CD14-positive monocyte (primary cell): ENCODE data around the gene C20orf144. TPM values are rescaled to one million over a fixed set of nuclear protein-coding genes. Genes with fewer than 3 reads are reported as not detected.

Source experiments
- DNase-seq, 3 donors: peaks; one replicate each; pipeline ENCODE4 v3.0.0-alpha.2; 2011 to 2022
- H2AFZ ChIP-seq: 2 replicates; pipeline ENCODE4 v1.6.0; 2012; ENCODE audit warnings: mild to moderate bottlenecking, low read depth, low read length, inconsistent platforms; ENCODE audit not compliant: insufficient read depth, poor library complexity, severe bottlenecking
- H3K27ac ChIP-seq, 2 donors: 1 replicate in 1 of 2; 2 replicates in 1 of 2; pipeline ENCODE4 v1.5.1; 2012 to 2013; ENCODE audit warnings: low read length in 2 of 2, control low read depth in 1 of 2, inconsistent platforms in 1 of 2, low read depth in 1 of 2, mild to moderate bottlenecking in 1 of 2
- H3K27me3 ChIP-seq, 2 donors: one replicate each; pipeline versions ENCODE4 v1.6.0 to v1.6.1; 2011 to 2013; ENCODE audit warnings: low read length in 2 of 2; ENCODE audit not compliant: control insufficient read depth in 2 of 2, insufficient read depth in 2 of 2
- H3K36me3 ChIP-seq, 2 donors: replicated peaks in 1 of 2; 1 replicate in 1 of 2; 2 replicates in 1 of 2; pipeline versions ENCODE4 v1.5.1 to v1.6.1; 2012 to 2013; ENCODE audit warnings: low read length in 2 of 2, control low read depth in 1 of 2, inconsistent platforms in 1 of 2, mild to moderate bottlenecking in 1 of 2; ENCODE audit not compliant: insufficient read depth in 2 of 2, control insufficient read depth in 1 of 2
- H3K4me1 ChIP-seq, 2 donors: 1 replicate in 1 of 2; 2 replicates in 1 of 2; pipeline versions ENCODE4 v1.5.1 to v1.6.1; 2012 to 2013; ENCODE audit warnings: low read length in 2 of 2, control low read depth in 1 of 2, inconsistent platforms in 1 of 2, mild to moderate bottlenecking in 1 of 2, moderate library complexity in 1 of 2; ENCODE audit not compliant: insufficient read depth in 2 of 2, control insufficient read depth in 1 of 2
- H3K4me2 ChIP-seq: replicated peaks from 2 replicates; pipeline ENCODE3; 2012; ENCODE audit warnings: low read length, moderate library complexity, mild to moderate bottlenecking; ENCODE audit not compliant: poor library complexity, severe bottlenecking; ENCODE audit errors: extremely low read depth
- H3K4me3 ChIP-seq, 3 experiments: fragments of 200-600 bp in 1 of 3; sonication (generic) in 1 of 3; replicated peaks in 1 of 3; 1 replicate in 2 of 3; 2 replicates in 1 of 3; pipeline ENCODE4 v1.5.1; 2011 to 2013; ENCODE audit warnings: low read length in 3 of 3, mild to moderate bottlenecking in 3 of 3, control low read depth in 2 of 3, low read depth in 2 of 3, inconsistent platforms in 1 of 3, moderate library complexity in 1 of 3
- H3K79me2 ChIP-seq: 2 replicates; pipeline ENCODE4 v1.6.0; 2012; ENCODE audit warnings: mild to moderate bottlenecking, control low read depth, inconsistent platforms, low read length, moderate library complexity; ENCODE audit not compliant: insufficient read depth
- H3K9ac ChIP-seq: 2 replicates; pipeline ENCODE4 v1.6.0; 2017; ENCODE audit warnings: low read length, mild to moderate bottlenecking; ENCODE audit not compliant: insufficient read depth, poor library complexity, severe bottlenecking
- H3K9me3 ChIP-seq, 2 donors: replicated peaks in 1 of 2; 1 replicate in 1 of 2; 2 replicates in 1 of 2; pipeline versions ENCODE4 v1.5.1 to v1.6.1; 2012 to 2013; ENCODE audit warnings: low read length in 2 of 2, control low read depth in 1 of 2; ENCODE audit not compliant: control insufficient read depth in 1 of 2, insufficient read depth in 1 of 2
- H4K20me1 ChIP-seq: 2 replicates; pipeline ENCODE4 v1.6.0; 2012; ENCODE audit warnings: mild to moderate bottlenecking, low read length, control low read depth, moderate library complexity; ENCODE audit not compliant: insufficient read depth
- H3K27ac Mint-ChIP-seq, 7 donors: one replicate each; pipeline ENCODE4 v1.8.0; 2020; ENCODE audit warnings: mild to moderate bottlenecking in 7 of 7, mixed read lengths in 7 of 7, moderate library complexity in 6 of 7, inconsistent platforms in 2 of 7
- H3K27me3 Mint-ChIP-seq, 3 donors: one replicate each; pipeline ENCODE4 v1.8.0; 2021 to 2022; ENCODE audit warnings: low read depth in 3 of 3, mild to moderate bottlenecking in 3 of 3, mixed read lengths in 3 of 3, moderate library complexity in 3 of 3, inconsistent platforms in 1 of 3
- H3K36me3 Mint-ChIP-seq, 2 donors: one replicate each; pipeline ENCODE4 v1.8.0; 2020; ENCODE audit warnings: mixed read lengths in 2 of 2, inconsistent platforms in 1 of 2, mild to moderate bottlenecking in 1 of 2
- H3K4me1 Mint-ChIP-seq: one replicate; pipeline ENCODE4 v1.8.0; 2020; ENCODE audit warnings: mild to moderate bottlenecking, mixed read lengths
- H3K4me3 Mint-ChIP-seq, 2 donors: one replicate each; pipeline ENCODE4 v1.8.0; 2020; ENCODE audit warnings: mild to moderate bottlenecking in 2 of 2, mixed read lengths in 2 of 2, moderate library complexity in 1 of 2
- H3K9me3 Mint-ChIP-seq, 7 donors: one replicate each; pipeline ENCODE4 v1.8.0; 2020 to 2022; ENCODE audit warnings: mixed read lengths in 7 of 7, mild to moderate bottlenecking in 6 of 7, moderate library complexity in 6 of 7, inconsistent platforms in 2 of 7
- CTCF ChIP-seq: fragments of 200-600 bp; IDR thresholded peaks from one replicate; pipeline ENCODE4 v1.8.0; 2022; ENCODE audit warnings: antibody characterized with exemption, mild to moderate bottlenecking
- WGBS: methylation state at CpG from one replicate; pipeline ENCODE4 v1.1.5; 2013; ENCODE audit warnings: missing lambda C conversion rate; ENCODE audit not compliant: insufficient coverage; 5-methylcytosine and 5-hydroxymethylcytosine counted together
- intact Hi-C, 2 donors: fragments of 100-400 bp; cut with micrococcal nuclease; formaldehyde crosslinking; loops; one replicate each; pipeline versions ENCODE4 v1.15.0 to v1.15.1; 2023
- polyA plus RNA-seq, 3 donors: library from polyadenylated mRNA; depleted of rRNA in 1 of 3; unstranded in 2 of 3; stranded (reverse) in 1 of 3; fragments of 300-500 nt in 2 of 3; fragments of >200 nt in 1 of 3; fragmentation: Illumina TruSeq in 2 of 3; gene quantifications; 1 replicate in 2 of 3; 2 replicates in 1 of 3; pipeline ENCODE4 v1.2.3, GENCODE V29; 2012 to 2021

Gene C20orf144
- polyA plus RNA-seq, 3 donors = 0.13 TPM; not detected in 2

GRCh38 chr20:33704197-33704924 lies 42.2 kb downstream of the C20orf144 start:
- Mint-ChIP-seq H3K4me3 (no peak overlapping the region), H3K36me3 (peaks cover 14 to 32% of the 10 kb centered on the region in 2 donors), H3K27ac (peak overlapping the region in 1 of 7 donors; percentile 53), H3K4me1 (no peaks in the 10 kb centered on the region), H3K9me3 (peaks cover 5 to 18% (median 11%) of the 10 kb centered on the region in 7 donors), H3K27me3 (peaks cover 0 to 2% (median 0%) of the 10 kb centered on the region in 3 donors)
- H3K79me2 ChIP-seq = no peaks in the 10 kb centered on the region
- no peak overlapping the region for H3K4me2 ChIP-seq
- no peak for DNase-seq
- no peaks in the 10 kb centered on the region for H4K20me1 ChIP-seq
- no peak overlapping the region for H3K4me3 ChIP-seq
- H3K36me3 ChIP-seq = peaks cover 14 to 29% of the 10 kb centered on the region in 2 donors
- no peak overlapping the region for H2AFZ ChIP-seq
- intact Hi-C loops = no loop called here
- H3K9ac ChIP-seq = no peak overlapping the region
- H3K27me3 ChIP-seq = no peaks in the 10 kb centered on the region
- no peak overlapping the region for H3K27ac ChIP-seq
- no peaks in the 10 kb centered on the region for H3K4me1 ChIP-seq
- 100% methylated on average over 3 of the region's 11 CpGs for WGBS
- no peak for TF ChIP-seq CTCF
- peaks cover 0 to 10% of the 10 kb centered on the region in 2 donors for H3K9me3 ChIP-seq

- H3K4me1 Mint-ChIP-seq = no peaks in the 10 kb centered on the region
- H3K27me3 Mint-ChIP-seq = peaks cover 0 to 2% (median 0%) of the 10 kb centered on the region in 3 donors
- Histone ChIP-seq H3K36me3 (peaks cover 33 to 55% of the 10 kb centered on the region in 2 donors), H3K27me3 (no peaks in the 10 kb centered on the region), H3K79me2 (no peaks in the 10 kb centered on the region), H3K4me3 (no peak overlapping the region), H3K4me2 (no peak overlapping the region), H3K9me3 (no peaks in the 10 kb centered on the region), H3K27ac (no peak overlapping the region), H3K4me1 (no peaks in the 10 kb centered on the region), H3K9ac (no peak overlapping the region), H4K20me1 (no peaks in the 10 kb centered on the region), H2AFZ (no peak overlapping the region)
- H3K27ac Mint-ChIP-seq = peak overlapping the region in 1 of 7 donors; percentile 38
- 100% methylated on average over 7 of the region's 11 CpGs for WGBS
- no peak overlapping the region for H3K4me3 Mint-ChIP-seq
- peaks cover 33 to 55% of the 10 kb centered on the region in 2 donors for H3K36me3 Mint-ChIP-seq
- no peak for TF ChIP-seq CTCF
- intact Hi-C loops = no loop called here
- peaks cover 0 to 2% (median 0%) of the 10 kb centered on the region in 7 donors for H3K9me3 Mint-ChIP-seq
- no peak for DNase-seq
Measured at GRCh38 chr20:33707668-33708067, 45.5 kb downstream of the C20orf144 start.
